Measurements from ENCODE around the gene DNAH2. TPM values are rescaled to one million over a fixed set of nuclear protein-coding genes. Genes with fewer than 3 reads are reported as not detected.

DNAH2 gene
- total and polyA plus RNA-seq, 4 donors, result 1.5 to 14.0 (median 7.6) TPM

DNA sequence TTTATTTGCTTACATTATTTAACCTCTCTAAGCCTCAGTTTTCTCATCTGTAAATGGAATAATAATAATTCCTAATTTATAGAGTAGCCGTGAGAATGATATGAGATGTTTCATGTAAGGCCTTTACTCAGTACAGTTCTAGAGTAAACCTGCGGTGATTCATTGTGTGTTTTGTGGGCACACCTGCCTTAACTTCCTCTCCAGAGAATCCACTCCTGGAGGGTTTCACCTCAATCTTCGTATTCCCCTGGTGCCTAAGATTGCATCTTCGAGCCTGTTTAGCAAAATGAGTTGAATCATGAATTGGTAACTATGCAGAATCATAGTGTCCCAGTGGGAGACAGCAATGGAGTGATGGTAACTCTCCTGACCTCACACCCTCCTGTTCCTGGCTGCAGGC, 52.3 kb downstream of the DNAH2 start:
- H3K4me1 ChIP-seq (ENCODE audit: control insufficient read depth in 5 of 5, insufficient read depth in 5 of 5, low read length in 5 of 5), result peaks cover 0 to 3% (median 0%) of the 10 kb centered on the region in 5 donors
- TF ChIP-seq, protein P1, sequence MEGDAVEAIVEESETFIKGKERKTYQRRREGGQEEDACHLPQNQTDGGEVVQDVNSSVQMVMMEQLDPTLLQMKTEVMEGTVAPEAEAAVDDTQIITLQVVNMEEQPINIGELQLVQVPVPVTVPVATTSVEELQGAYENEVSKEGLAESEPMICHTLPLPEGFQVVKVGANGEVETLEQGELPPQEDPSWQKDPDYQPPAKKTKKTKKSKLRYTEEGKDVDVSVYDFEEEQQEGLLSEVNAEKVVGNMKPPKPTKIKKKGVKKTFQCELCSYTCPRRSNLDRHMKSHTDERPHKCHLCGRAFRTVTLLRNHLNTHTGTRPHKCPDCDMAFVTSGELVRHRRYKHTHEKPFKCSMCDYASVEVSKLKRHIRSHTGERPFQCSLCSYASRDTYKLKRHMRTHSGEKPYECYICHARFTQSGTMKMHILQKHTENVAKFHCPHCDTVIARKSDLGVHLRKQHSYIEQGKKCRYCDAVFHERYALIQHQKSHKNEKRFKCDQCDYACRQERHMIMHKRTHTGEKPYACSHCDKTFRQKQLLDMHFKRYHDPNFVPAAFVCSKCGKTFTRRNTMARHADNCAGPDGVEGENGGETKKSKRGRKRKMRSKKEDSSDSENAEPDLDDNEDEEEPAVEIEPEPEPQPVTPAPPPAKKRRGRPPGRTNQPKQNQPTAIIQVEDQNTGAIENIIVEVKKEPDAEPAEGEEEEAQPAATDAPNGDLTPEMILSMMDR (IDR thresholded peaks at IDR 0.05; ENCODE audit: control extremely low read depth, extremely low read depth), result no peak
- H3K9ac ChIP-seq (ENCODE audit: insufficient read depth in 1 of 2, low read length in 2 of 2), result no peak overlapping the region
- ATAC-seq (ENCODE audit: insufficient read depth, low FRiP score) (no peak), DNase-seq (no peak)
- H3K36me3 ChIP-seq (ENCODE audit: control insufficient read depth in 4 of 4, insufficient read depth in 4 of 4, low read length in 4 of 4), result no peaks in the 10 kb centered on the region
- no peak overlapping the region for H3K4me3 ChIP-seq
- WGBS, 2 donors, result 75 to 90% methylated on average over 4 of the region's 4 CpGs
- H3K27ac ChIP-seq (ENCODE audit: low read depth in 1 of 2, low read length in 1 of 2), result no peak overlapping the region
- no peaks in the 10 kb centered on the region for H3K9me3 ChIP-seq (ENCODE audit: control insufficient read depth in 4 of 4, insufficient read depth in 3 of 4, low read length in 3 of 4)
- H3K27me3 ChIP-seq (ENCODE audit: control insufficient read depth in 3 of 3, insufficient read depth in 3 of 3, low read length in 2 of 3), result no peaks in the 10 kb centered on the region

- Histone ChIP-seq H3K9ac (ENCODE audit: insufficient read depth in 1 of 2, low read length in 2 of 2) (no peak overlapping the region), H3K27ac (ENCODE audit: low read depth in 1 of 2, low read length in 1 of 2) (no peak overlapping the region), H3K4me3 (no peak overlapping the region), H3K36me3 (ENCODE audit: control insufficient read depth in 4 of 4, insufficient read depth in 4 of 4, low read length in 4 of 4) (no peaks in the 10 kb centered on the region), H3K9me3 (ENCODE audit: control insufficient read depth in 4 of 4, insufficient read depth in 3 of 4, low read length in 3 of 4) (no peaks in the 10 kb centered on the region), H3K4me1 (ENCODE audit: control insufficient read depth in 5 of 5, insufficient read depth in 5 of 5, low read length in 5 of 5) (no peaks in the 10 kb centered on the region), H3K27me3 (ENCODE audit: control insufficient read depth in 3 of 3, insufficient read depth in 3 of 3, low read length in 2 of 3) (no peaks in the 10 kb centered on the region)
- TF ChIP-seq, protein P1 (IDR thresholded peaks at IDR 0.05; ENCODE audit: control extremely low read depth, extremely low read depth), result no peak
- 42 to 62% methylated on average over 9 of the region's 9 CpGs for WGBS, 2 donors
- peak; percentile 47 for ATAC-seq (ENCODE audit: insufficient read depth, low FRiP score)
- peak in 2 of 3 donors; percentile 4 to 25 for DNase-seq
Observed at GRCh38 chr17:7774055-7774521, 56.5 kb downstream of the DNAH2 start.

GRCh38 chr17:7775051-7775450, 57.5 kb downstream of the DNAH2 start:
- ATAC-seq (ENCODE audit: insufficient read depth, low FRiP score) (no peak), DNase-seq (no peak)
- TF ChIP-seq, protein P1 (IDR thresholded peaks at IDR 0.05; ENCODE audit: control extremely low read depth, extremely low read depth), result no peak

GRCh38 chr17:7777017-7777416, 59.5 kb downstream of the DNAH2 start:
- no peaks in the 10 kb centered on the region for H3K36me3 ChIP-seq (ENCODE audit: control insufficient read depth in 4 of 4, insufficient read depth in 4 of 4, low read length in 4 of 4)
- H3K4me3 ChIP-seq, result no peak overlapping the region
- H3K27ac ChIP-seq (ENCODE audit: low read depth in 1 of 2, low read length in 1 of 2), result no peak overlapping the region
- H3K4me1 ChIP-seq (ENCODE audit: control insufficient read depth in 5 of 5, insufficient read depth in 5 of 5, low read length in 5 of 5), result no peaks in the 10 kb centered on the region
- no peak overlapping the region for H3K9ac ChIP-seq (ENCODE audit: insufficient read depth in 1 of 2, low read length in 2 of 2)
- H3K9me3 ChIP-seq (ENCODE audit: control insufficient read depth in 4 of 4, insufficient read depth in 3 of 4, low read length in 3 of 4), result no peaks in the 10 kb centered on the region
- ATAC-seq (ENCODE audit: insufficient read depth, low FRiP score) (no peak), DNase-seq (no peak)
- TF ChIP-seq, protein P1 (IDR thresholded peaks at IDR 0.05; ENCODE audit: control extremely low read depth, extremely low read depth), result no peak
- peaks cover 0 to 2% (median 0%) of the 10 kb centered on the region in 3 donors for H3K27me3 ChIP-seq (ENCODE audit: control insufficient read depth in 3 of 3, insufficient read depth in 3 of 3, low read length in 2 of 3)
- 86 to 90% methylated on average over 7 of the region's 7 CpGs for WGBS, 2 donors

More at GRCh38 chr17:7775051-7775450, 57.5 kb downstream of the DNAH2 start:
- WGBS, 2 donors, result 43 to 64% methylated on average over 7 of the region's 7 CpGs
- Histone ChIP-seq H3K36me3 (ENCODE audit: control insufficient read depth in 4 of 4, insufficient read depth in 4 of 4, low read length in 4 of 4) (no peaks in the 10 kb centered on the region), H3K9ac (ENCODE audit: insufficient read depth in 1 of 2, low read length in 2 of 2) (no peak overlapping the region), H3K27me3 (ENCODE audit: control insufficient read depth in 3 of 3, insufficient read depth in 3 of 3, low read length in 2 of 3) (no peaks in the 10 kb centered on the region), H3K4me3 (no peak overlapping the region), H3K4me1 (ENCODE audit: control insufficient read depth in 5 of 5, insufficient read depth in 5 of 5, low read length in 5 of 5) (no peaks in the 10 kb centered on the region), H3K9me3 (ENCODE audit: control insufficient read depth in 4 of 4, insufficient read depth in 3 of 4, low read length in 3 of 4) (no peaks in the 10 kb centered on the region), H3K27ac (ENCODE audit: low read depth in 1 of 2, low read length in 1 of 2) (no peak overlapping the region)

Data from lung (tissue), 12 donors.